CD4-positive, alpha-beta T cell treated with Interleukin-17A for 1 hour (primary cell): ENCODE results near the gene TEDC1.

Source experiments
- DNase-seq: peaks from one replicate; pipeline ENCODE4 v3.0.0-alpha.2; 2020

The TEDC1 gene

DNA sequence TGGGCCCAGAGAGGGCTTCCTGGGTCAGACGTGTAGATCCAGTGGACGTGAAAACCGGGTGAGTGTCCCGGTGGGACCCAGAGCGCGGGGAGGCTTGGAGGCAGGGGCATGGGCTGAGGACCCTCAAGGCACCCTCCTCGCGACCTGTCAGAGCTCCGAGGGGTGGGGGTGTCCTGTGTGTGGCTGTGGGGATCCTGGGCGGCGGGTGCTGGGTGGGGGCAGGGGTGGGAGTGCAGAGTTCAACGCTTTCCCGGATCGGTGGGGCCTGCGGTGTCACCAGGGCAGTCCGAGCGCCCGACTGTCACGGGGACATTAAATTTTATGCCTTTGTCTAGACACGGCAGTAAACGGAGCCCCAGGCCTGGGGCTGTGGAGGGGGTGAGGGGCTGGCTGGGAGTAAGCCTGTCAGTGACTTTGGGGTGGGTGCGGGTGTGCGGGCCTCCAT lies 36.4 kb downstream of the TEDC1 start:
- no peak for DNase-seq

DNA sequence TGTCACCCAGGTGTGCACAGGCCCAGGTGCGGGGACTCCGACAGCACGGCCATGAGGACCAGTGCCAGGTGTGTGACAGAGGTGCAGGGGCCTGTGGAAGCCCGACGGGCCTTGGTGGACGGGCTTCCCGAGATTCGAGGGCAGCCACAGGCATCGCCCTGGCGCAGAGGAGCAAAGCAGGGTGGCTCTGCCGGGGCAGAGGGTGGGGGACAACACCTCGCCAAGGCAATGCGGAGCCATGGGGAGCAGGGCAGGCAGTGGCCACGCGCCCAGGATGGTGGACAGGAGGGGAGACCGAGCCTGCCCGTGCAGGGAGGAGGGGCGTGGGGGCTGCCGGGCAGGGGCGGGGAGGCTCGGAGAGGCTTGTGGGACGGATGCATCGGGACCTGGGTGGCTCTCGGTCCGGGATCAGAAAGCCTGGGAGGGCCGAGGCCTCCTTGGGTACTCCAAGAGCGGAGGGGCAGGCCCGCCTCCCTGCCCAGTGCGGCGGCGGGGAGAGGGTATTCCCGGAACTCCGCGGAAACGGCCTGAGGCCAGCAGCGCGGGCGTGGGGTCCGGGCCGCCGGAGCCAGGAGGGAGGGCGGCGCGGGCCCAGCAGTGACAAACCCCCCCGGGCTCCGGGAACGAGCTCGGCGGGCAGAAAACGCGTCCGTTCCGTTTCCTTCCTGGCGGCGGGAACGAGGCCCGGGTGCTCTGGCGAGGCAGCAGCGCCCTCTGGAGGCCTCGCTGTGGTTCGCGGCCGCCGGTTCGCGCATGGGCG lies 37.0 kb downstream of the TEDC1 start:
- DNase-seq: peak; percentile 82

DNA sequence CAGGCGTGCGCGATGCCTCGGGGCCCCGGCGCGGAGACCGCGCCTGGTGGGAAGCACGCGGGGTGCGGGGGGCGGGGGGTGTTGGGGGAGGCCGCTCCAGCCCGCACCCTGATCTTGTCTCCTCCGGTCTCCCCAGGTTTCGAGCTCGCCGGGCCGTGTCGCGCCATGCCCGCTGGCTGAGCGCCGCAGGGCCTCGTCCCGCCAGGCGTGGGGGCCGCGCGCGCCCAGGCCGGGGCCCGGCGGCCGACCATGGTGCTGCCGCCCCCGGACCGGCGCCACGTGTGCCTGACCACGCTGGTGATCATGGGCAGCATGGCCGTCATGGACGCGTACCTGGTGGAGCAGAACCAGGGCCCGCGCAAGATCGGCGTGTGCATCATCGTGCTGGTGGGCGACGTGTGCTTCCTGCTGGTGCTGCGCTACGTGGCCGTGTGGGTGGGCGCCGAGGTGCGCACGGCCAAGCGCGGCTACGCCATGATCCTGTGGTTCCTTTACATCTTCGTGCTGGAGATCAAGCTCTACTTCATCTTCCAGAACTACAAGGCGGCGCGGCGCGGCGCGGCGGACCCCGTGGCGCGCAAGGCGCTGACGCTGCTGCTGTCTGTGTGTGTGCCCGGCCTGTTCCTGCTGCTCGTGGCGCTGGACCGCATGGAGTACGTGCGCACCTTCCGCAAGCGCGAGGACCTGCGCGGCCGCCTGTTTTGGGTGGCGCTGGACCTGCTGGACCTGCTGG lies 37.7 kb downstream of the TEDC1 start:
- DNase-seq: no peak

DNA sequence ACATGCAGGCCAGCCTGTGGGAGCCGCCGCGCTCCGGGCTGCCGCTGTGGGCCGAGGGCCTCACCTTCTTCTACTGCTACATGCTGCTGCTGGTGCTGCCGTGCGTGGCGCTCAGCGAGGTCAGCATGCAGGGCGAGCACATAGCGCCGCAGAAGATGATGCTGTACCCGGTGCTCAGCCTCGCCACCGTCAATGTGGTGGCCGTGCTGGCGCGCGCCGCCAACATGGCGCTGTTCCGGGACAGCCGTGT lies 38.2 kb downstream of the TEDC1 start:
- DNase-seq: no peak

- peak; percentile 38 for DNase-seq
These were observed 38.7 kb downstream of the TEDC1 start for GRCh38 chr14:105529569-105530284.

GRCh38 chr14:105530285-105531087 lies 39.4 kb downstream of the TEDC1 start:
- DNase-seq: no peak

DNA sequence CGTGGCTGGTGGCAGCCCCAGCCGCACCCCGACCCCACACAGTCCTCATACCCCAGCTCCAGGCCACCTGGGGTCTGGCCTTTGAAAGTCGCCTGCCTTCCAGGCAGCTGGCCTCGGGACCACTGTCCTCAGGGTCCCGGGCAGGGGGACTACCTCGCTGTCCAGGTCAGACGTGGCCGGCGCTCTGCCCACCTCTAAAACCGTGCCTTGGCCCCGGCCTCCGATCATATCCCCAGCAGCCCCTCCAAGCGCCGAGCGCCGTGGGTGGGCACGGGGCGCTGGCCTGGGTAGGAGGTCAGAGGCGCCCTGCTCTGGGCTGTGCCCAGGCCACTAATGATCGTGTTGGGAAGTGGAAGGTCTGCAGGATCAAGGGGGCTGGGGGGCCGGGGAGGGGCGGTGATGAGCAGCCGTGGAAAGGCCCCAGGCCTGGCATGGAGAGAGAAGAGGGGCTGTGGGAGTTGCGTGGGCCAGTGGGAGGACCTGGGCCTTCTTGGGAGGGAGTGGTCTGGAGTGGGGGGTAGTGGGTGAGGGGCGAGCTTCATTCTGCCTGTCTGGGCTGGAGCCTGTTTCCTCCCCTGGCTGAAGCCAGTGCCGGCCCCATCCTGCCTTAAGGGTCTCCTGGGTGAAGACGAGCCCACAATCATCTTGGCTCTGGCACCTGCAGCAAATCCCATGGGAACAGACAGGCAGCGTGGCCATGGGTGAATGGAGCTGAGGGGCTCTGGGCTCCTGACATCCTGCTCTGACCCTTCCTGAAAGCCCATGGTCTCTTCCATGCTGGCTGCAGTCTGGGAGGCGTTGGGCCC lies 40.2 kb downstream of the TEDC1 start:
- DNase-seq: no peak

- DNase-seq: no peak
These were observed 41.0 kb downstream of the TEDC1 start for GRCh38 chr14:105531894-105532623.

DNA sequence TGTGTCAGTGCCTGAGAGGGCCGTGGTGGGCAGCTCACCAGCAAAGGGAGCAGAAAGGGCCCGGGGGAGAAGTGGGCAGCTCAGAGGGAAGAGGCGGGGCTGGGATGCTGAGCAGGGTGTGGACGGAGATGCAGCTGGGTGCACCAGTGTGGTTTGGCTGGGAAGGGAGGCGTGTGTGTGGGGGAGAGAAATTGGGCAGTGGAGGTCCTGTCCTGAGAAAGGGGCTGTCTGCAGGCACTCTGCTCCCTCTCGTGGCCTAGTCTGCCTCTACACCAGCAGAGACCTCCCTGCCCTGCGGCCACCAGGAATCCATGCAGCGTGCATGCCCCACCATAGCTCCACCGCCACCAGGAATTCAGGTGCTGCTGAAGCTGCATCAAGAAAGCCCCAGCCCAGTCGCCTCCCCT lies 41.7 kb downstream of the TEDC1 start:
- no peak for DNase-seq

DNA sequence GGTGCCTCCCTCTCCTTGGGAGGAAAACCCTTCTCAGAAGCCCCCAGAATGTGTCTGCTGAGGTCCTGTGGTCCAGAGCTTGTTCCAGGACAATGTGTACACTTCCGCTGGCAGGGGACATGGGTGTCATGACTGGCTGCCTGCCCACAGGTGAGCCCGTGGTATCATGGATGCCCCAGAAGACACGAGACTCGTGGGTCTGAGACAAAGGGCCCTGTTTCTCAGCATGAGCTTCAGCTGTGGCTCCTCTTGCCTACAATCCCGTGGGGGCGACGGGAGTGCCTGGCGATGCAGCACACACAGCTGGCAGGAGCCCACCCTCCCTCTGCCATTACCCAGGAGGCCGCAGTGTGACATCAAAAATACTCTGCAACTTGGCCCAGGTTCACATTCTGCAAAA lies 42.3 kb downstream of the TEDC1 start:
- DNase-seq: no peak

DNA sequence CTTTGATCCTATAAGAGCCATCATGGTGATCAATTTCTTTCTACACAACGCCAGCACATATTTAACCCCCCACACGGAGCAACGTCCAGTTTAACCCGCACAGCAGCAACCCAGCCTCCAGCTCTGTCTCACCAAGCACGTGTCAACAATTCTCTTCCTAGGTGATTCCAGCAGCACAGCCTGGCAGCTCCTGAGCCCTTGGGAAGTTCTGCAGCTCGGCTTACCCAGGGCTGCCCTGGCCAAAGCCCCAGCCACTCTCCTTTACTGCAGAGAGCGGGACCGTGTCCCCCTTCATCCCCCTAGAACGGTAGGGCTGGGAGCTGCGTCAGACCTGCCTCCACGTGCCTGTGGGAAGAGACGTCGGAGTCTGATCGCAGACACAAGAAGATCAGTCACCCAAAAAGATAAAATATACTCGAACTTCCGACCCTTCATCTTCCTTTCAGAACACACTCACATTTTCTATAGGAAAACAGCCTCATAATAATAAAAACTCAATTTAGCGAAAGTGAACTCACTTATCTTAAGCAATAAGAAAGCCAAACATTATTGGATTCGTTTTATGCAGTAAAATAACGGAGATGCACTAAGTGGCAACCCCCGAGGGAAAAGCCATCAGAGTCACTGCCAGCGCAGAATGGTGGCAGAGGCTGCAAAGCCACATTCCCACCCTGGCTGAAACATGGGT lies 42.9 kb downstream of the TEDC1 start:
- DNase-seq: no peak

DNA sequence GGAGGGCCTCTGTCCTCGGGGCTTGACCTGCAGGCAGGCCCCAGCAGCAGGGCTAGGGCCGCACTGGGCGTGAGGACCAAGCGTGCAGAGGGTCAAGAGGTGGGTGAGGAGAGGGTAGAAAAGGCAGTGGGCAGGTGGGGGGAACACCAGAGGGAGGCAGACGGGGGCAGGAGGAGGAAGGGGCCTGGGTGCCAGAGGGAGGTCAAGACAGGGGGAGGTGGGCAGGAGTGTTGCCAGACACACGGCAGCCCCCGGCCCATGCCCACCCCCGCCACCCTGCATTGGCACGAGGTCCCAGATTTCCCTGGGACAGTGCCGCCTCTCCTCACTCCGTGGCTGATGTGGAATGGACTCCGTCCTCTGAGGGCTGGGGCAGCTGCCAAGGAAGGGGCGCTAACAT lies 43.5 kb downstream of the TEDC1 start:
- no peak for DNase-seq

GRCh38 chr14:105536051-105536450 lies 45.0 kb downstream of the TEDC1 start:
- DNase-seq: no peak

GRCh38 chr14:105536691-105537579 lies 45.9 kb downstream of the TEDC1 start:
- DNase-seq: no peak

DNA sequence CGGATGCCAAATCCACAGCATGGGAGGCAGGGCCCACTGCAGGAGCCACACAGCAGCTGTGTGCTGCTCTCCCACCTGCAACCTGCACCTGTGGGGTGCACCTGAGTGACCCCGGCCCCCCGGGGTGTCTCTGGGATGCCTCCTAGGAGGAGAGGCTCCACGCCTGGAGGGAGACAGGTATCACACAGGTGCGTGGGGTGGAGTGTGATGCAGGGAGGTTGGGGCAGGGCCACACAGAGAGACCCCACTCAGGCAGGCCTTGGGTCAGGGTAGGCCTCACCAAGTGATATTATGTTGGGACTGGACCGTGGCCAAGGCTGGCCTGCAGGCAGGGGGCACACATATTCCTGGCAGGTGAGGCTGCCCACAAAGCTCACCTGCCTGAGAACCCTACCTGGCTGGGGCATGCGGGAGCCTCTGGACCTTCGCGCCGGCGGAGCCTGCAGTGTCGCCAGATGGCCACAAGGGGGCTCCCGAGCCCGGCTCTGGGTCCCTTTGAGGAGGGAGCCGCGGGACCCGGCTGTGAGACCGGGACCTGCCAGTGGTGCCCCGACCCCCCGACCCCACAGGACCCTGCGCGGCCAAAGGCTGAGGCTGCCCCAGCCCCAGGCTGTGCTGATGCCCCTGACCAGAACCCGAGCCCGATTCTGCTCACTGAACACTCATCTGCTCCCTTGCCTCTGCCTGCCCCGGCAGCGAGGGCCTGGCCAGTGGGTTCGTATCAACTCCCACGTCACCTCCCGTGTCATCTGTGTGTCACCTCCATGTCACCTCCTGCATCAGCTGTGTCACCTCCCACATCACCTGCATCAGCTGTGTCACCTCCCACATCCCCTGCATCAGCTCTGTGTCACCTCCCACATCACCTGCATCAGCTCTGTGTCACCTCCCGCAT lies 46.8 kb downstream of the TEDC1 start:
- peak; percentile 72 for DNase-seq

DNA sequence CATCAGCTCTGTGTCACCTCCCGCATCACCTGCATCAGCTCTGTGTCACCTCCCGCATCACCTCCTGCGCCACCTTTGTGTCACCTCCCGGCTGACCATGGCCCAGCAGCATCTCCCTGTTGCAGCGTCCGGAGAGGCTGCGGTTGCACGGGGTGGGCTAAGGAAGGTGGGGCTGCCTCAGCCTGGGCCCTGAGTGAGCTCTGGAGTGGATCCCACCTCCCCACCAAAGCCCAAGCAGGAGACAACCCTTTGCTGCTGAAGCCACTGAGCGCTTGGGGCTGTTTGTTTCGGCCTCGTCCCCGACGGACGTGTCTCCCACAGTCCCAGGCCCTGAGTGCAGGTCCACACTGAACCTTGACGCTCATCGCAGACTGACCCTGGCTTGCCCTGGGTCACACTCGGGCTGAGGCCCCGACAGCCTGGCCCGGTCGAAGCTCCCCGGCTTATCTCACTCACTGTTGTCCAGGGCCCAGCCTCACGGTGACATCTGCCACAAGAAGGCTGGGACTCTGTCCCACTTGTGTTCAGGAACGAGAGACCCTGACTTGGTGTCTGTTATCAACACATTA lies 47.5 kb downstream of the TEDC1 start:
- no peak for DNase-seq

GRCh38 chr14:105540811-105541210 lies 49.8 kb downstream of the TEDC1 start:
- no peak for DNase-seq

DNA sequence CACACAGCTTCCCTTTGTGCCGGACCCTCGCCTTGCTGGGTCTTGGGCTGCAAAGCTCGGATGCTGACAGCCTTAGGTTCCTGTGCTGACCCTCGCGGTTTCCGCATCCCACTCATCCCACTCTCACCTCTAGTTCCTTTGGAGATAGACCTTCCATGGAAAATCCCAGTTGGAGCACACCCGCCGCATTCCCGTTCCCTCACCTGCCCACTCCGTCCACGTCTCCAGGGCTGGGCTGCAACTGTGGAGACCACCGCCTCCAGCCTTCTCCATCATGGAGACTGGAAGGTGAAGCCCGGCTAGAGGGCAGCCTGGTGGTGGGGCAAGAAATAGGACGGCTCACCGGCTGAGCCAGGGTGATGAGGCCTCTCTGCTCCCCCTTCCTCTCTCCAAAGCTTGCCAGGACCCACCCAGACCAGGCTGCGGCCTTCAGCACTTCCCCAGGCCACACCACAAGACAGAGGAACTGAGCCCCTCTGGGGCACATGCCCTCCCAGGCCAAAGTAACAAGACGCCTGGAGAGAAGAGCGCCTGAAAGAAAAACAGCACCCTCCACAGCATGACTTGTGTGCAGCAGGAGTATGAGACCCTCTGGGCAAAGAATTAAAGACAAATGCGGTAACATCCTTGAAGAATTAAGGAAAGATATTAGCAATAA lies 50.3 kb downstream of the TEDC1 start:
- no peak for DNase-seq
